HG02678 (cell line): Measurements from ENCODE around the gene PPIG.
"Not testable (repeated sequence)": the region's sequence is repeated elsewhere in the genome, so short reads cannot be mapped to it uniquely, and the experiment has no call there.

Source experiments
- ATAC-seq: cut with Tn5 transposase; IDR thresholded peaks from one replicate; pipeline ENCODE4 v1.9.1; 2021; ENCODE audit warnings: mild to moderate bottlenecking, moderate library complexity; ENCODE audit not compliant: unreplicated experiment

The PPIG gene

GRCh38 chr2:169662744-169663143 lies 78.6 kb downstream of the PPIG start:
- no peak for ATAC-seq

GRCh38 chr2:169663247-169663646 lies 79.1 kb downstream of the PPIG start:
- ATAC-seq: no peak

- ATAC-seq: no peak
These were observed 80.4 kb downstream of the PPIG start for GRCh38 chr2:169664600-169664977.

DNA sequence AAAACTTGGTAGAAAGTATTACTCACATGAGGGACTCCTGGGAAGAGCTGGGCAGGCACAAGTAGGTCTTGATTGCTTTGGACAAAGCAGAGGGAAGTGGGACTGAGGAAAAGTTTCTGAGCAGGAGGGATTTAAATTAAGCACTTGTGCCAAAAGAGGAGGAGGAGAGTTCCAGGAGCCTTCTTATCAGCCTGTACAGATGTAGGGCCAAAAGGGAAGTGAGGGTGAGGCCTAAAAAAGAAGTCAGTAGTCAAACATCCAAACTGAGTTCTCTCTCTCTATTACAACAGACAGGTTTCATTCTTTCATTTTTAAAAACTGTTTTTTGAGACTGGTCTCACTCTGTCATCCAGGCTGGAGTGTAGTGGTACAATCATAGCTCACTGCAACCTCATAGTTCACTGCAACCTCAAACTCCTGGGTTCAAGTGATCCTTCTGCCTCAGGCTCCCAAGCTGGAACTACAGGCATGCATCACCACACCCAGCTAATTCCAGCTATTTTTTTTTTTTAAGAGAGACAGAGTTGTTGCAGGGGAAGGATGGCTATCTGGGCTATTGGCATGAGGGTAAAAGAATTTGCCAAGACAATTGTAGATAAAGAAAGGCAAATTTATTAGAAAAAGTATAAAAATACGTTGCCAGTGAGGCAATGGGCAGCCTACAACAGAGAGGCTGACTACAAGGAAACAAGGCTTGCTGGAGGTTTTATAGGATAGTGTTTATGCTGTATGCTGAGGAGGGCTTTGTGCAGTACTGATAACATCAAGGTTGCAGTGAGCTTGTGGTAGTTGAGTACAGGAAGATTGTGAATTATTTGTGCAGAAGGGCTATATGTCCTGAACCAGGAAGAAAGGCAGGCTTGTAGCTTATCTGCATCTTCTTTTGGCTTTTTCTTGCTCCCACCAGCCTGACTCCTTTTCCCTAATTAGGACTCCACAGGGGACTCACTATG lies 81.1 kb downstream of the PPIG start:
- ATAC-seq: no peak

DNA sequence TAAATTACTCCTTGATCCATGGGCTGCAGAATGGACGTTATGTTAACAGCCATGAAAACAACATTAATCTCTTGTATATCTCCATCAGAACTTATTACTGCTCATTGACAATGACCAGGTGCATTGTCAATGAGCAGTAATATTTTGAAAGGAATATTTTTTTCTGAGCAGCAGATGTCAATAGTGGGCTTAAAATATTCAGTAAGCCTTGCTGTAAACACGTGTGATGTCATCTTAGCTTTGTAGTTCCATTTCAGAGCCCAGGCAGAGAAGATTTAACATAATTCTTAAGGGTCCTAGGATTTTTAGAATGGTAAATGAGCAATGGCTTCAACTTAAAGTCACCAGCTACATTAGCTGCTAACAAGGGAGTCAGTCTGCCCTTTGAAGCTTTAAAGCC lies 83.4 kb downstream of the PPIG start:
- ATAC-seq: no peak

DNA sequence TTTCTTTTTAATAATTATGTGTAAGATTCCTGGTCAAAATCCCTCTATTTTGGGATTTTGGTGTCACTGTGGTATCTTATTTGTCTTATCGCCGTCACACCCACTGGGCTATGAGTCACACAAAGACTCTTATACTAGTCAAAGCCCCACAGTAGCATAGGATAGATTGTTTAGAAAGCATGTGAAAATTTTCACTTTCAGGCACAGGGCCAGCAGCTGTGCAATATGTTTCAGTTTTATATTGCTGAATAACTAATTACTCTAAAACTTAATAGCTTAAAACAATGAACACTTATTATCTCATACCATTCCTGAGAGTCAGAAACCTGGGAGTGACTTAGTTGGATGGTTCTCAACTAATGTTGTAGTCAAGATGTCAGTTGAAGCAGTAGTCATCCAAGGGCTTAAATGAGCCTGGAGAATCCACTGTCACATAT lies 86.1 kb downstream of the PPIG start:
- ATAC-seq: peak; percentile 50

GRCh38 chr2:169670937-169671336 lies 86.8 kb downstream of the PPIG start:
- no peak for ATAC-seq

DNA sequence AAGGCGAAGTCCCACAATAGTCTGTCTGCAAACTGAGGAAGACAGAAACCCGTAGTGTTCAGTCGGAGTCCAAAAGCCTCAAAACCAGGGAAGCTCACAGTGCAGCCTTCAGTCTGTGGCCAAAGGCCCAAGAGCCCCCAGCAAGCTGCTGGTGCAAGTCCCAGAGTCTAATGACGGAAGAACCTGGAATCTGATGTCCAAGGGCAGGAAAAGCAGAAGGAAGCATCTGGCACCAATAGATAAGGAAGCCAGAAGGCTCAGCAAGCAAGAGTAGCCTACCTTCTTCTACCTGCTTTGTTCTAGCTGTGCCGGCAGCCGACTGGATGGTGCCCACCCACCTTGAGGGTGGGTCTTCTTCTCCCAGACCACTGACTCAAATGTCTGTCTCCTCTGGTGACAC lies 88.3 kb downstream of the PPIG start:
- no peak for ATAC-seq

DNA sequence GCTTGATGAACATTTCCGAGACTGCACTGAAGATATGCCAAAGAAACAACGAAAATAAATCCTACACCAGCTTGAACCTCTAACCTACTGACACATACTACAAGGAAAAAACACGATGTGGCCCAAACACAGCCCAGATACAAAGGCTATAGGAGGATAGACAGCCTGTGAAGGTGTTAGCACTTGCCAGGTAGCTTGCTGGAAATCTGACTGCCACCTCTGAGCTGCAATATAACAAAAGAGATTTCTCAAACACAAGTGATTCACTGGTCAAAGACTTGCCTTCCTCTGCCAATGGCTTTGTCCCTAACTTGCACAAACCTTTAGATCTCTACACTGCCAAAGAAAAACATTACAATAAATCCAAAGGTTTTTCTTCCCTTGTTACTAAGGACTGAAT lies 89.0 kb downstream of the PPIG start:
- ATAC-seq: no peak

GRCh38 chr2:169673921-169674320 lies 89.8 kb downstream of the PPIG start:
- ATAC-seq: no peak

DNA sequence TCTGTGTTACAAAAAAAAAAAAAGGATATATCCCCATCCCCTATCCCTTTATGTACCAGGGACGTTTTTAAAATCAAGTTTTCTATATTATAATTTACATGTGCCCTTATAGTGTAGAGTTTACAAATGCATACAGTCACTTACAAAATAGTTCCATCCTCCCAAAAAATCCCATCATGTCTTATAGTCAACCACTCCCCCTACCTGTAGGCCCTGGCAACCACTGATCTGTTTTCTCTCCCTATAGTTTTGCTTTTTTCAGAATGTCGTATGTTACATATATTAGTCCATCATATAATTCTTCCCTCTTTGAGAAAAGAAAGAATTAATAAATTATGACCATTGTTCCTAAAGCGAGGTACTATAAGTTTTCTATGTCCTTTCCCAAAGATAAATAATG lies 92.2 kb downstream of the PPIG start:
- ATAC-seq: no peak

- no peak for ATAC-seq
These were observed 92.7 kb downstream of the PPIG start for GRCh38 chr2:169676850-169677249.

DNA sequence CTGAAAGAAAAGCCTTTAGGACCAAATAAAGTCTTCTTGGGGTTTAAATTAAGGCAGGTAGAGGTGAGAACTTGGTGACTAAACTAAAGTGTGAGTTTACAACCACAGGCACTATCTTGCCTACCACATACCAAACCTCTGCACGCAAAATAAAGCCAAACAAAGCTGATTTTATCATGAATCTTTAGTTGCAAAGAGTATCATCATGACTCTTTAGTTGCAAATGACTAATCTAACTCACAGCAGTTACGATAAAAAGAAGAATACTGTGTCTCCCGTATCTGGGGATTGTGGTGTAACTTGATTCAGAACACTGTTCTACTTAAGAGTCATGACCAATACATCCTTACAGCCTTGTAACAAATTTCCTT lies 98.9 kb downstream of the PPIG start:
- no peak for ATAC-seq

GRCh38 chr2:169683425-169684134 lies 99.4 kb downstream of the PPIG start:
- no peak for ATAC-seq

DNA sequence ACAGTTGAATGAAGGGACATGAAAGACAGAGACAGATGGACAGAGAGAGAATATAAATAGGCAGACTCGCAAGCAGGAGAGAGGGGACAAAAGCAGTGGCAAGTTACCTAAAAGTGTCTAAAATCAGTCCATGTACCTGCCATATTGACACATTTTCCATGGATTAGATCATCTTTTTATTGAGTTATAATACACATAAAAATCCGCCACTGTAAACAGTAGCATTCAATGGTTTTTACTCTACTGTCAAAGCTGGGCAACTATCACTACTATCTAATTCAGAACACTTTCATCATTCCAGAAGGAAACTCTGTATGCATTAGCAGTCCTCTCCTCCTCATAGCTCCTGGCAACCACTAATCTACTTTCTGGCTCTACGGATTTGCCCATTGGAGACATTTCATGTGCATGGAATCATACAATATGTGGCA lies 100.0 kb downstream of the PPIG start:
- no peak for ATAC-seq

DNA sequence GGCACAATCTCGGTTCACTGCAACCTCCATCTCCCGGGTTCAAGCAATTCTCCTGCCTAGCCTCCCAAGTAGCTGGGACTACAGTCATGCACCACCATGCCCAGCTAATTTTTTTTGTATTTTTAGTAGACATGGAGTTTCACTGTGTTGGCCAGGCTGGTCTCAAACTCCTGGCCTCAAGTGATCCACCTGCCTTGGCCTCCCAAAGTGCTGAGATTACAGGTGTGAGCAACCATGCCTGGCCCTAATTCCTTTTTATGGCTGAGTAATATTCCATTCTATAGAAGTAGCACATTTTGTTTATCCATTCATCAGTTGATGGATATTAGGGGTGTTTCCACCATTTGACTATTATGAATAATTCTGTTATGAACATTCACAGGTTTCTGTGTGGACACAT lies 100.6 kb downstream of the PPIG start:
- not testable (repeated sequence) for ATAC-seq

- not testable (repeated sequence) for ATAC-seq
These were observed 102.7 kb downstream of the PPIG start for GRCh38 chr2:169686825-169687224.

- ATAC-seq: not testable (repeated sequence)
These were observed 103.8 kb downstream of the PPIG start for GRCh38 chr2:169687943-169688342.

- no peak for ATAC-seq
These were observed 106.8 kb downstream of the PPIG start for GRCh38 chr2:169690958-169691357.
